Measurements from ENCODE around the gene PDS5A.

PDS5A gene

DNA sequence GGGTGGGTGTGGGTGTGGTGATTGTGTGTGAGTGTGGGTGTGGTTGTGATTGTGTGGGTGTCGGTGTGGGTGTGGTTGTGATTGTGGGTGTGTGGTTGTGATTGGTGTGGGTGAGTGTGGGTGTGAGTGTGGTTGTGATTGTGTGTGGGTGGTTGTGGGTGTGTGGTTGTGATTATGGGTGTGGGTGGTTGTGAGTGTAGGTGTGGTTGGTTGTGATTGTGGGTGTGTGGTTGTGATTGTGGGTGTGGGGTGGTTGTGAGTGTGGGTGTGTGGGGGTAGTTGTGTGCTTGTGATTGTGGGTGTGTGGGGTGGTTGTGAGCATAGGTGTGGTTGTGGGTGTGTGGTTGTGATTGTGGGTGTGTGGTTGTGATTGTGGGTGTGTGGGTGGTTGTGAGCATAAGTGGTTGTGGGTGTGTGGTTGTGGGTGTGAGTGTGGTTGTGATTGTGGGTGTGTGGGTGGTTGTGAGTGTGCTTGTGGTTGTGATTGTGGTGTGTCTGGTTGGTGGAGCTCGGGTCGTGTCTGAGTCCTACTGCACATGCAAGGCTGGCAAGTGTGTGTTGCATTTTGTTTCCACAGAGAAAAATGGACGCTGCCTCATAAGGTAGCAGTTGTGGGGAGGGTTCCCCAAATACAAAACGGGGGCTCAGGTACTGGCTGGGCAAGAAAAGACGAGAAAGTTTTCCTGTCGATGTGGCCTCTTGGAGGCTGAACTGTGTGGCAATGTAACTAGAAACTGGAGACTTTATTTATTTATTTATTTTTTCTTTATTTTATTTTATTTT lies 163.1 kb downstream of the PDS5A start (continued):
- TF ChIP-seq, protein P1, sequence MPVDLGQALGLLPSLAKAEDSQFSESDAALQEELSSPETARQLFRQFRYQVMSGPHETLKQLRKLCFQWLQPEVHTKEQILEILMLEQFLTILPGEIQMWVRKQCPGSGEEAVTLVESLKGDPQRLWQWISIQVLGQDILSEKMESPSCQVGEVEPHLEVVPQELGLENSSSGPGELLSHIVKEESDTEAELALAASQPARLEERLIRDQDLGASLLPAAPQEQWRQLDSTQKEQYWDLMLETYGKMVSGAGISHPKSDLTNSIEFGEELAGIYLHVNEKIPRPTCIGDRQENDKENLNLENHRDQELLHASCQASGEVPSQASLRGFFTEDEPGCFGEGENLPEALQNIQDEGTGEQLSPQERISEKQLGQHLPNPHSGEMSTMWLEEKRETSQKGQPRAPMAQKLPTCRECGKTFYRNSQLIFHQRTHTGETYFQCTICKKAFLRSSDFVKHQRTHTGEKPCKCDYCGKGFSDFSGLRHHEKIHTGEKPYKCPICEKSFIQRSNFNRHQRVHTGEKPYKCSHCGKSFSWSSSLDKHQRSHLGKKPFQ (tag by site-specific recombination; IDR thresholded peaks at IDR 0.05) = peak; percentile 55
- TF ChIP-seq, protein P2, sequence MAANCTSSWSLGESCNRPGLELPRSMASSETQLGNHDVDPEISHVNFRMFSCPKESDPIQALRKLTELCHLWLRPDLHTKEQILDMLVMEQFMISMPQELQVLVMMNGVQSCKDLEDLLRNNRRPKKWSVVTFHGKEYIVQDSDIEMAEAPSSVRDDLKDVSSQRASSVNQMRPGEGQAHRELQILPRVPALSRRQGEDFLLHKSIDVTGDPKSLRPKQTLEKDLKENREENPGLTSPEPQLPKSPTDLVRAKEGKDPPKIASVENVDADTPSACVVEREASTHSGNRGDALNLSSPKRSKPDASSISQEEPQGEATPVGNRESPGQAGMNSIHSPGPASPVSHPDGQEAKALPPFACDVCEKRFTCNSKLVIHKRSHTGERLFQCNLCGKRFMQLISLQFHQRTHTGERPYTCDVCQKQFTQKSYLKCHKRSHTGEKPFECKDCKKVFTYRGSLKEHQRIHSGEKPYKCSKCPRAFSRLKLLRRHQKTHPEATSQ (tag by site-specific recombination; IDR thresholded peaks at IDR 0.05) = peak; percentile 20; the same call in 1 of the 2 replicates
- TF ChIP-seq KLF7 (tag by site-specific recombination; IDR thresholded peaks at IDR 0.05; ENCODE audit: borderline replicate concordance) (peak; percentile 39; the same call in 1 of the 2 replicates), ZNF76 (tag by site-specific recombination; IDR thresholded peaks at IDR 0.05; ENCODE audit: borderline replicate concordance, low read depth) (no peak), ZNF558 (tag by site-specific recombination; IDR thresholded peaks at IDR 0.05) (no peak), ZNF2 (tag by site-specific recombination; IDR thresholded peaks at IDR 0.05) (peak; percentile 45; the same call in 1 of the 2 replicates), MYNN (tag by site-specific recombination; IDR thresholded peaks at IDR 0.05; ENCODE audit: borderline replicate concordance) (no peak), ZNF211 (tag by site-specific recombination; IDR thresholded peaks at IDR 0.05; ENCODE audit: low read depth) (no peak), ZNF660 (tag by site-specific recombination; IDR thresholded peaks at IDR 0.05) (no peak), WT1 (tag by site-specific recombination; IDR thresholded peaks at IDR 0.05) (peak; percentile 25; the same call in 1 of the 2 replicates), ZNF521 (tag by site-specific recombination; IDR thresholded peaks at IDR 0.05) (no peak), ZFHX2 (tag by site-specific recombination; conservative IDR thresholded peaks at IDR 0.05) (peak; percentile 99), ZNF174 (tag by site-specific recombination; IDR thresholded peaks at IDR 0.05) (no peak), ZNF707 (tag by site-specific recombination; IDR thresholded peaks at IDR 0.05) (0 out of 2 replicates have a peak, but pooled peaks have one; percentile 21), GFI1B (tag by site-specific recombination; IDR thresholded peaks at IDR 0.05) (no peak), ZNF121 (tag by site-specific recombination; IDR thresholded peaks at IDR 0.05) (no peak), SP7 (tag by site-specific recombination; IDR thresholded peaks at IDR 0.05) (no peak), ZNF169 (tag by site-specific recombination; IDR thresholded peaks at IDR 0.05) (peak; percentile 53; the same call in 1 of the 2 replicates), MEIS1 (CRISPR knock-in tag; IDR thresholded peaks at IDR 0.05; ENCODE audit: borderline replicate concordance) (no peak), ZNF311 (tag by site-specific recombination; IDR thresholded peaks at IDR 0.05; ENCODE audit: borderline replicate concordance) (0 out of 2 replicates have a peak, but pooled peaks have one; percentile 56), ZNF146 (tag by site-specific recombination; IDR thresholded peaks at IDR 0.05) (peak; percentile 3; the same call in 1 of the 2 replicates), ZIC2 (tag by site-specific recombination; IDR thresholded peaks at IDR 0.05) (no peak), ZBTB20 (tag by site-specific recombination; IDR thresholded peaks at IDR 0.05) (no peak), ZNF132 (tag by site-specific recombination; IDR thresholded peaks at IDR 0.05; ENCODE audit: borderline replicate concordance) (no peak), ZNF248 (tag by site-specific recombination; IDR thresholded peaks at IDR 0.05) (no peak), GLI4 (tag by site-specific recombination; IDR thresholded peaks at IDR 0.05) (no peak), KLF9 (tag by site-specific recombination; IDR thresholded peaks at IDR 0.05; ENCODE audit: low read depth) (peak; percentile 92)
- TF ChIP-seq, protein P3, sequence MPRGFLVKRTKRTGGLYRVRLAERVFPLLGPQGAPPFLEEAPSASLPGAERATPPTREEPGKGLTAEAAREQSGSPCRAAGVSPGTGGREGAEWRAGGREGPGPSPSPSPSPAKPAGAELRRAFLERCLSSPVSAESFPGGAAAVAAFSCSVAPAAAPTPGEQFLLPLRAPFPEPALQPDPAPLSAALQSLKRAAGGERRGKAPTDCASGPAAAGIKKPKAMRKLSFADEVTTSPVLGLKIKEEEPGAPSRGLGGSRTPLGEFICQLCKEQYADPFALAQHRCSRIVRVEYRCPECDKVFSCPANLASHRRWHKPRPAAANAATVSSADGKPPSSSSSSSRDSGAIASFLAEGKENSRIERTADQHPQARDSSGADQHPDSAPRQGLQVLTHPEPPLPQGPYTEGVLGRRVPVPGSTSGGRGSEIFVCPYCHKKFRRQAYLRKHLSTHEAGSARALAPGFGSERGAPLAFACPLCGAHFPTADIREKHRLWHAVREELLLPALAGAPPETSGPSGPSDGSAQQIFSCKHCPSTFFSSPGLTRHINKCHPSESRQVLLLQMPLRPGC (tag by site-specific recombination; IDR thresholded peaks at IDR 0.05) = no peak
- TF ChIP-seq, protein P4, sequence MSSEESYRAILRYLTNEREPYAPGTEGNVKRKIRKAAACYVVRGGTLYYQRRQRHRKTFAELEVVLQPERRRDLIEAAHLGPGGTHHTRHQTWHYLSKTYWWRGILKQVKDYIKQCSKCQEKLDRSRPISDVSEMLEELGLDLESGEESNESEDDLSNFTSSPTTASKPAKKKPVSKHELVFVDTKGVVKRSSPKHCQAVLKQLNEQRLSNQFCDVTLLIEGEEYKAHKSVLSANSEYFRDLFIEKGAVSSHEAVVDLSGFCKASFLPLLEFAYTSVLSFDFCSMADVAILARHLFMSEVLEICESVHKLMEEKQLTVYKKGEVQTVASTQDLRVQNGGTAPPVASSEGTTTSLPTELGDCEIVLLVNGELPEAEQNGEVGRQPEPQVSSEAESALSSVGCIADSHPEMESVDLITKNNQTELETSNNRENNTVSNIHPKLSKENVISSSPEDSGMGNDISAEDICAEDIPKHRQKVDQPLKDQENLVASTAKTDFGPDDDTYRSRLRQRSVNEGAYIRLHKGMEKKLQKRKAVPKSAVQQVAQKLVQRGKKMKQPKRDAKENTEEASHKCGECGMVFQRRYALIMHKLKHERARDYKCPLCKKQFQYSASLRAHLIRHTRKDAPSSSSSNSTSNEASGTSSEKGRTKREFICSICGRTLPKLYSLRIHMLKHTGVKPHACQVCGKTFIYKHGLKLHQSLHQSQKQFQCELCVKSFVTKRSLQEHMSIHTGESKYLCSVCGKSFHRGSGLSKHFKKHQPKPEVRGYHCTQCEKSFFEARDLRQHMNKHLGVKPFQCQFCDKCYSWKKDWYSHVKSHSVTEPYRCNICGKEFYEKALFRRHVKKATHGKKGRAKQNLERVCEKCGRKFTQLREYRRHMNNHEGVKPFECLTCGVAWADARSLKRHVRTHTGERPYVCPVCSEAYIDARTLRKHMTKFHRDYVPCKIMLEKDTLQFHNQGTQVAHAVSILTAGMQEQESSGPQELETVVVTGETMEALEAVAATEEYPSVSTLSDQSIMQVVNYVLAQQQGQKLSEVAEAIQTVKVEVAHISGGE (tag by site-specific recombination; conservative IDR thresholded peaks at IDR 0.05; ENCODE audit: low read depth) = no peak
- TF ChIP-seq, protein P5, sequence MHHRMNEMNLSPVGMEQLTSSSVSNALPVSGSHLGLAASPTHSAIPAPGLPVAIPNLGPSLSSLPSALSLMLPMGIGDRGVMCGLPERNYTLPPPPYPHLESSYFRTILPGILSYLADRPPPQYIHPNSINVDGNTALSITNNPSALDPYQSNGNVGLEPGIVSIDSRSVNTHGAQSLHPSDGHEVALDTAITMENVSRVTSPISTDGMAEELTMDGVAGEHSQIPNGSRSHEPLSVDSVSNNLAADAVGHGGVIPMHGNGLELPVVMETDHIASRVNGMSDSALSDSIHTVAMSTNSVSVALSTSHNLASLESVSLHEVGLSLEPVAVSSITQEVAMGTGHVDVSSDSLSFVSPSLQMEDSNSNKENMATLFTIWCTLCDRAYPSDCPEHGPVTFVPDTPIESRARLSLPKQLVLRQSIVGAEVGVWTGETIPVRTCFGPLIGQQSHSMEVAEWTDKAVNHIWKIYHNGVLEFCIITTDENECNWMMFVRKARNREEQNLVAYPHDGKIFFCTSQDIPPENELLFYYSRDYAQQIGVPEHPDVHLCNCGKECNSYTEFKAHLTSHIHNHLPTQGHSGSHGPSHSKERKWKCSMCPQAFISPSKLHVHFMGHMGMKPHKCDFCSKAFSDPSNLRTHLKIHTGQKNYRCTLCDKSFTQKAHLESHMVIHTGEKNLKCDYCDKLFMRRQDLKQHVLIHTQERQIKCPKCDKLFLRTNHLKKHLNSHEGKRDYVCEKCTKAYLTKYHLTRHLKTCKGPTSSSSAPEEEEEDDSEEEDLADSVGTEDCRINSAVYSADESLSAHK (tag by site-specific recombination; IDR thresholded peaks at IDR 0.05) = no peak
